Ishikawa (cell line): ENCODE data around the gene WDR75.

Source experiments
- CEBPB ChIP-seq: IDR thresholded peaks from 2 replicates; pipeline ENCODE4 v1.6.1; 2012
- CREB1 ChIP-seq: IDR thresholded peaks from 2 replicates; pipeline ENCODE4 v1.6.1; 2012; ENCODE audit warnings: low read depth
- EGR1 ChIP-seq: IDR thresholded peaks from 2 replicates; pipeline ENCODE4 v1.6.1; 2012
- EP300 ChIP-seq: IDR thresholded peaks from 2 replicates; pipeline ENCODE4 v1.6.1; 2012; ENCODE audit warnings: borderline replicate concordance
- FOXM1 ChIP-seq: IDR thresholded peaks from 2 replicates; pipeline ENCODE4 v1.6.1; 2012; ENCODE audit warnings: low read depth, borderline replicate concordance
- MAX ChIP-seq: IDR thresholded peaks from 2 replicates; pipeline ENCODE4 v1.6.1; 2012
- NFIC ChIP-seq: IDR thresholded peaks from 2 replicates; pipeline ENCODE4 v1.6.1; 2012
- RAD21 ChIP-seq: IDR thresholded peaks from 2 replicates; pipeline ENCODE4 v1.6.1; 2012; ENCODE audit warnings: low read depth
- REST ChIP-seq: IDR thresholded peaks from 2 replicates; pipeline ENCODE4 v1.6.1; 2012; ENCODE audit warnings: low read depth, mild to moderate bottlenecking
- TAF1 ChIP-seq: IDR thresholded peaks from 2 replicates; pipeline ENCODE4 v1.6.1; 2012; ENCODE audit warnings: low read depth, mild to moderate bottlenecking
- TCF12 ChIP-seq: IDR thresholded peaks from 2 replicates; pipeline ENCODE4 v1.6.1; 2012; ENCODE audit warnings: low read depth
- TEAD4 ChIP-seq: IDR thresholded peaks from 2 replicates; pipeline ENCODE4 v1.6.1; 2012
- USF1 ChIP-seq: IDR thresholded peaks from 2 replicates; pipeline ENCODE4 v1.6.1; 2012
- YY1 ChIP-seq: IDR thresholded peaks from 2 replicates; pipeline ENCODE4 v1.6.1; 2012; ENCODE audit warnings: low read depth
- ZBTB7A ChIP-seq: IDR thresholded peaks from 2 replicates; pipeline ENCODE4 v1.6.1; 2012; ENCODE audit warnings: low read depth

Gene WDR75

GRCh38 chr2:189412330-189412953, 28.8 kb upstream of the WDR75 start:
- no peak for TF ChIP-seq EP300
- TF ChIP-seq CEBPB: peak; percentile 14; the same call in 1 of the 2 replicates
- TF ChIP-seq RAD21: peak; percentile 87

GRCh38 chr2:189413249-189413648, 28.0 kb upstream of the WDR75 start:
- TF ChIP-seq TCF12 (no peak), USF1 (no peak), MAX (no peak), TEAD4 (no peak), ZBTB7A (no peak), REST (no peak), CEBPB (no peak), YY1 (no peak), CREB1 (no peak), TAF1 (no peak), FOXM1 (no peak)

GRCh38 chr2:189421644-189422043, 19.6 kb upstream of the WDR75 start:
- TF ChIP-seq FOXM1: no peak
- TF ChIP-seq NFIC: peak; percentile 52; the same call in 1 of the 2 replicates

GRCh38 chr2:189424961-189425360, 16.3 kb upstream of the WDR75 start:
- TF ChIP-seq TAF1: no peak
- TF ChIP-seq YY1: no peak
- no peak for TF ChIP-seq TCF12
- TF ChIP-seq NFIC: no peak
- no peak for TF ChIP-seq MAX
- TF ChIP-seq EGR1: no peak
- TF ChIP-seq CREB1: no peak
- TF ChIP-seq EP300: no peak
- TF ChIP-seq REST: no peak
- TF ChIP-seq USF1: no peak
- TF ChIP-seq TEAD4: no peak
- TF ChIP-seq CEBPB: no peak
- TF ChIP-seq ZBTB7A: no peak
- TF ChIP-seq RAD21: no peak

GRCh38 chr2:189425676-189426075, 15.6 kb upstream of the WDR75 start:
- TF ChIP-seq EP300 (no peak), REST (no peak), EGR1 (no peak), ZBTB7A (no peak), NFIC (no peak), CEBPB (no peak), TEAD4 (no peak), CREB1 (no peak)
